ENCODE measurements around the gene TSR1.

The TSR1 gene

GRCh38 chr17:2289878-2290478 is 46.3 kb downstream of the TSR1 start:
- no peak for DNase-seq (ENCODE audit: low read depth in 1 of 2, low spot score in 1 of 2)

- DNase-seq (ENCODE audit: low read depth in 1 of 2, low spot score in 1 of 2), result no peak
Measured at GRCh38 chr17:2283302-2283701, 53.0 kb downstream of the TSR1 start.

GRCh38 chr17:2282297-2282873 is 53.9 kb downstream of the TSR1 start:
- DNase-seq (ENCODE audit: low read depth in 1 of 2, low spot score in 1 of 2), result no peak

- DNase-seq (ENCODE audit: low read depth in 1 of 2, low spot score in 1 of 2), result no peak
Measured at GRCh38 chr17:2279707-2280106, 56.5 kb downstream of the TSR1 start.

GRCh38 chr17:2277429-2278170 is 58.7 kb downstream of the TSR1 start:
- no peak for DNase-seq (ENCODE audit: low read depth in 1 of 2, low spot score in 1 of 2)

GRCh38 chr17:2275722-2276121 is 60.5 kb downstream of the TSR1 start:
- DNase-seq (ENCODE audit: low read depth in 1 of 2, low spot score in 1 of 2), result no peak

GRCh38 chr17:2274414-2274813 is 61.8 kb downstream of the TSR1 start:
- no peak for DNase-seq (ENCODE audit: low read depth in 1 of 2, low spot score in 1 of 2)

All from activated T-helper 1 cell treated with anti-CD3 and anti-CD28 coated beads, Interleukin-2, amount 50 U/mL, for 16 hours (primary cell).